ENCODE measurements around the gene TAF15. TPM values are rescaled to one million over a fixed set of nuclear protein-coding genes. Genes with fewer than 3 reads are reported as not detected.

The TAF15 gene
- total and polyA plus RNA-seq, 10 of the 15 experiments (the other 5 are each of a cell fraction or from before 2014, with no cell fraction given), result 9.5 to 259 (median 40.4) TPM

- FAIRE-seq (no peak), ATAC-seq (no peak), DNase-seq (ENCODE audit: low read depth, low spot score) (no peak)
- no peak overlapping the region for H3K27ac ChIP-seq (ENCODE audit: control insufficient read depth, insufficient read depth)
- ChIA-PET SMC1A (ENCODE audit: uncharacterized antibody, unreplicated experiment) (interaction anchor here (0.8 to 1.8 kb wide), 3 partner anchors 14 to 87 kb away, joined by 3 to 5 read pairs (median 4); partner anchors contain the start of gene LYZL6), CTCF (no interaction called here), RAD21 (ENCODE audit: unreplicated experiment) (no interaction called here), POLR2A (interaction anchor here (1.5 kb wide), 1 partner anchor 23 kb away, joined by 3 read pairs; no protein-coding TSS in a partner anchor)
- H2AFZ ChIP-seq (ENCODE audit: control insufficient read depth, low read depth, low read length), result no peak overlapping the region
- no TSS peak for BruUV-seq (replicated peaks)
- in situ Hi-C loops (cut with MboI), result no loop called here
- intact Hi-C loops (cut with micrococcal nuclease; ENCODE audit: unreplicated experiment), result no loop called here
- no peaks in the 10 kb centered on the region for H3K36me3 ChIP-seq (ENCODE audit: control insufficient read depth in 2 of 2, insufficient read depth in 2 of 2, low read length in 1 of 2)
- H3K9ac ChIP-seq (ENCODE audit: control insufficient read depth, insufficient read depth, low read length), result no peak overlapping the region
- no peaks in the 10 kb centered on the region for H3K27me3 ChIP-seq (replicated peaks in 1 of 2; ENCODE audit: control insufficient read depth in 2 of 2, insufficient read depth in 2 of 2, low read length in 1 of 2)
- H3K4me1 ChIP-seq (ENCODE audit: control insufficient read depth, insufficient read depth, low read length), result no peaks in the 10 kb centered on the region
- H3K79me2 ChIP-seq (ENCODE audit: control insufficient read depth, insufficient read depth, low read length), result no peaks in the 10 kb centered on the region
- H3K4me2 ChIP-seq (ENCODE audit: control insufficient read depth, insufficient read depth), result no peak overlapping the region
- no peaks in the 10 kb centered on the region for H3K9me3 ChIP-seq (replicated peaks; ENCODE audit: control insufficient read depth, insufficient read depth, low read length)
- H3K4me3 ChIP-seq, result no peak overlapping the region
- no peaks in the 10 kb centered on the region for H4K20me1 ChIP-seq (ENCODE audit: control insufficient read depth, insufficient read depth)
- TF ChIP-seq CHD4 (IDR thresholded peaks at IDR 0.05) (no peak), ESRRA (IDR thresholded peaks at IDR 0.05; ENCODE audit: low read length) (no peak), TCF7 (IDR thresholded peaks at IDR 0.05; ENCODE audit: borderline replicate concordance) (no peak), ZBTB40 (IDR thresholded peaks at IDR 0.05; ENCODE audit: borderline replicate concordance) (no peak), PAX8 (IDR thresholded peaks at IDR 0.05) (no peak), POLR2AphosphoS2 (IDR thresholded peaks at IDR 0.05; ENCODE audit: low read depth, low read length) (no peak), ETV6 (conservative IDR thresholded peaks at IDR 0.05 in 1 of 2, IDR thresholded peaks at IDR 0.05 in 1 of 2; ENCODE audit: borderline replicate concordance in 1 of 2, low read depth in 1 of 2) (no peak), SKIL (IDR thresholded peaks at IDR 0.05; ENCODE audit: low read depth, poor library complexity, severe bottlenecking) (no peak), IRF5 (IDR thresholded peaks at IDR 0.05; ENCODE audit: borderline replicate concordance) (no peak)
- WGBS (ENCODE audit: insufficient coverage, insufficient replicate concordance, low lambda C conversion rate, missing lambda C conversion rate), result 77% methylated on average over 5 of the region's 5 CpGs
Measured at GRCh38 chr17:35855965-35856364, 46.7 kb downstream of the TAF15 start.

Measured in GM12878 (cell line).